GM18505 (cell line): Measurements from ENCODE around the gene RNF141.

Source experiments
- ATAC-seq: cut with Tn5 transposase; IDR thresholded peaks from one replicate; pipeline ENCODE4 v1.9.1; 2021; ENCODE audit not compliant: unreplicated experiment
- POLR2A ChIP-seq: IDR thresholded peaks from 4 replicates; pipeline ENCODE4 v1.6.1; 2011; ENCODE audit warnings: borderline replicate concordance; ENCODE audit not compliant: insufficient read depth, insufficient read length; ENCODE audit errors: extremely low read depth

Gene RNF141

GRCh38 chr11:10494636-10495463 lies 46.1 kb downstream of the RNF141 start:
- no peak for TF ChIP-seq POLR2A

GRCh38 chr11:10493041-10493663 lies 47.8 kb downstream of the RNF141 start:
- ATAC-seq = no peak

More at GRCh38 chr11:10494636-10495463, 46.1 kb downstream of the RNF141 start:
- no peak for ATAC-seq

GRCh38 chr11:10492084-10492483 lies 48.9 kb downstream of the RNF141 start:
- ATAC-seq = no peak
- no peak for TF ChIP-seq POLR2A

More at GRCh38 chr11:10493041-10493663, 47.8 kb downstream of the RNF141 start:
- TF ChIP-seq POLR2A = no peak

- ATAC-seq = no peak
- no peak for TF ChIP-seq POLR2A
These were observed 50.4 kb downstream of the RNF141 start for GRCh38 chr11:10490398-10491241.

GRCh38 chr11:10490032-10490397 lies 51.0 kb downstream of the RNF141 start:
- TF ChIP-seq POLR2A = no peak
- no peak for ATAC-seq

GRCh38 chr11:10488934-10489691 lies 51.9 kb downstream of the RNF141 start:
- peak; percentile 66 for ATAC-seq
- TF ChIP-seq POLR2A = no peak

GRCh38 chr11:10488121-10488933 lies 52.7 kb downstream of the RNF141 start:
- no peak for ATAC-seq

GRCh38 chr11:10487002-10487647 lies 53.9 kb downstream of the RNF141 start:
- ATAC-seq = no peak
- no peak for TF ChIP-seq POLR2A

More at GRCh38 chr11:10488121-10488933, 52.7 kb downstream of the RNF141 start:
- no peak for TF ChIP-seq POLR2A

- no peak for TF ChIP-seq POLR2A
- no peak for ATAC-seq
These were observed 54.7 kb downstream of the RNF141 start for GRCh38 chr11:10486161-10486840.

- ATAC-seq = no peak
- no peak for TF ChIP-seq POLR2A
These were observed 55.3 kb downstream of the RNF141 start for GRCh38 chr11:10485646-10486045.
